B cell (primary cell): Measurements from ENCODE around the gene CENPVL2. TPM values are rescaled to one million over a fixed set of nuclear protein-coding genes. Genes with fewer than 3 reads are reported as not detected.
"Not testable (repeated sequence)": the region's sequence is repeated elsewhere in the genome, so short reads cannot be mapped to it uniquely, and the experiment has no call there.

Experiments used
- ATAC-seq: fragments of 200-7000 bp; cut with Tn5 transposase; one replicate; pipeline ENCODE4 v1.10.0; 2021; ENCODE audit warnings: low read depth, mild to moderate bottlenecking, moderate number of reproducible peaks, moderate library complexity
- CTCF ChIA-PET: fragments of 350-600 bp; sonication (Branson Sonifier 250); formaldehyde crosslinking; loops from one replicate; lab custom pipeline; 2021; ENCODE audit warnings: antibody characterized with exemption, inconsistent platforms; lab: Charles Lee
- POLR2A ChIA-PET: fragments of 350-600 bp; sonication (Branson Sonifier 250); formaldehyde crosslinking; loops from one replicate; lab custom pipeline; 2021; ENCODE audit warnings: antibody characterized with exemption; lab: Charles Lee
- DNase-seq: peaks from one replicate; pipeline ENCODE4 v3.0.0; 2013
- H2AFZ ChIP-seq: 2 replicates; pipeline ENCODE4 v1.6.1; 2012; ENCODE audit warnings: mild to moderate bottlenecking, low read depth, low read length; ENCODE audit not compliant: insufficient read depth, poor library complexity, severe bottlenecking
- H3K27ac ChIP-seq, 2 donors: 1 replicate in 1 of 2; 2 replicates in 1 of 2; pipeline ENCODE4 v1.5.1; 2012 to 2013; ENCODE audit warnings: low read length in 2 of 2, mild to moderate bottlenecking in 2 of 2, moderate library complexity in 1 of 2
- H3K27me3 ChIP-seq, 4 experiments: fragments of 200-600 bp in 1 of 4; sonication (generic) in 1 of 4; replicated peaks in 1 of 4; 1 replicate in 2 of 4; 2 replicates in 2 of 4; pipeline versions ENCODE4 v1.6.1 to v1.7.0; 2013 to 2016; ENCODE audit warnings: low read length in 3 of 4, mild to moderate bottlenecking in 2 of 4, mixed read lengths in 1 of 4, moderate library complexity in 1 of 4; ENCODE audit not compliant: insufficient read depth in 4 of 4, control insufficient read depth in 3 of 4; ENCODE audit errors: control extremely low read depth in 1 of 4
- H3K36me3 ChIP-seq, 2 experiments: replicated peaks in 1 of 2; 1 replicate in 1 of 2; 2 replicates in 1 of 2; pipeline versions ENCODE4 v1.6.1 to v1.7.1; 2013; ENCODE audit warnings: low read length in 1 of 2; ENCODE audit not compliant: insufficient read depth in 2 of 2, control insufficient read depth in 1 of 2; ENCODE audit errors: control extremely low read depth in 1 of 2, extremely low read depth in 1 of 2
- H3K4me1 ChIP-seq, 2 donors: fragments of 200-600 bp in 1 of 2; sonication (generic) in 1 of 2; 1 replicate in 1 of 2; 2 replicates in 1 of 2; pipeline versions ENCODE4 v1.5.1 to v1.6.1; 2013 to 2017; ENCODE audit warnings: low read length in 2 of 2; ENCODE audit not compliant: control insufficient read depth in 2 of 2, insufficient read depth in 2 of 2
- H3K4me2 ChIP-seq: replicated peaks from 2 replicates; pipeline ENCODE3; 2012; ENCODE audit warnings: mild to moderate bottlenecking, low read depth, low read length; ENCODE audit not compliant: poor library complexity, severe bottlenecking
- H3K4me3 ChIP-seq, 5 experiments: fragments of 200-600 bp in 1 of 5; sonication (generic) in 1 of 5; 1 replicate in 3 of 5; 2 replicates in 2 of 5; pipeline versions ENCODE4 v1.5.1 to v1.7.0; 2011 to 2016; ENCODE audit warnings: low read length in 4 of 5, mild to moderate bottlenecking in 4 of 5, low read depth in 2 of 5, control low read depth in 1 of 5, moderate library complexity in 1 of 5; ENCODE audit not compliant: insufficient read depth in 1 of 5; ENCODE audit errors: control extremely low read depth in 1 of 5, extremely low read depth in 1 of 5
- H3K79me2 ChIP-seq: fragments of 200-600 bp; sonication (generic); one replicate; pipeline ENCODE4 v1.6.0; 2016; ENCODE audit warnings: low read length; ENCODE audit not compliant: control insufficient read depth, insufficient read depth
- H3K9ac ChIP-seq: fragments of 200-600 bp; sonication (generic); 2 replicates; pipeline ENCODE4 v1.6.1; 2017; ENCODE audit warnings: mild to moderate bottlenecking, low read length, moderate library complexity
- H3K9me3 ChIP-seq, 3 donors: one replicate each; pipeline versions ENCODE4 v1.6.1 to v1.7.1; 2013; ENCODE audit warnings: low read length in 2 of 3; ENCODE audit not compliant: control insufficient read depth in 2 of 3, insufficient read depth in 1 of 3; ENCODE audit errors: control extremely low read depth in 1 of 3
- H4K20me1 ChIP-seq: 2 replicates; pipeline ENCODE4 v1.6.0; 2012; ENCODE audit warnings: mild to moderate bottlenecking, low read length; ENCODE audit not compliant: insufficient read depth, control insufficient read depth, poor library complexity, severe bottlenecking
- H3K27ac Mint-ChIP-seq: one replicate; pipeline ENCODE4 v1.8.0; 2021; ENCODE audit warnings: mixed read lengths
- H3K27me3 Mint-ChIP-seq: one replicate; pipeline ENCODE4 v1.8.0; 2021; ENCODE audit warnings: mixed read lengths
- H3K4me1 Mint-ChIP-seq: one replicate; pipeline ENCODE4 v1.8.0; 2021; ENCODE audit warnings: mixed read lengths
- H3K4me3 Mint-ChIP-seq: one replicate; pipeline ENCODE4 v1.8.0; 2021; ENCODE audit warnings: mixed read lengths
- H3K9me3 Mint-ChIP-seq: one replicate; pipeline ENCODE4 v1.8.0; 2022; ENCODE audit warnings: mixed read lengths; ENCODE audit not compliant: insufficient read depth
- EZH2 ChIP-seq: IDR thresholded peaks from 2 replicates; pipeline ENCODE4 v1.6.1; 2012; ENCODE audit warnings: borderline replicate concordance, low read depth, mild to moderate bottlenecking, moderate library complexity, low read length; ENCODE audit not compliant: insufficient read depth, poor library complexity, severe bottlenecking
- WGBS: methylation state at CpG from one replicate; pipeline ENCODE4 v1.1.5; 2013; ENCODE audit warnings: missing lambda C conversion rate; ENCODE audit not compliant: insufficient coverage; 5-methylcytosine and 5-hydroxymethylcytosine counted together
- intact Hi-C: fragments of 100-400 bp; cut with micrococcal nuclease; formaldehyde crosslinking; loops from one replicate; pipeline ENCODE4 v1.10.0; 2022
- polyA plus RNA-seq: library from polyadenylated mRNA; depleted of rRNA; stranded (reverse); fragments of >200 nt; gene quantifications from 2 replicates; pipeline ENCODE4 v1.2.3, GENCODE V29; 2012
- total RNA-seq, 2 donors: library from RNA; stranded (reverse); fragments of 120-200 nt in 1 of 2; gene quantifications; 1 replicate in 1 of 2; 2 replicates in 1 of 2; pipeline versions ENCODE4 v1.2.3 to v1.2.4, GENCODE V29; 2013 to 2022
- TF ChIP-seq, protein P1 (sequence below): fragments of 200-600 bp; IDR thresholded peaks from one replicate; pipeline ENCODE4 v1.8.0; 2022; ENCODE audit warnings: antibody characterized with exemption, mild to moderate bottlenecking

Gene CENPVL2
- total and polyA plus RNA-seq, 2 donors (not counting 1 experiment from before 2014, with no cell fraction given): not detected

DNA sequence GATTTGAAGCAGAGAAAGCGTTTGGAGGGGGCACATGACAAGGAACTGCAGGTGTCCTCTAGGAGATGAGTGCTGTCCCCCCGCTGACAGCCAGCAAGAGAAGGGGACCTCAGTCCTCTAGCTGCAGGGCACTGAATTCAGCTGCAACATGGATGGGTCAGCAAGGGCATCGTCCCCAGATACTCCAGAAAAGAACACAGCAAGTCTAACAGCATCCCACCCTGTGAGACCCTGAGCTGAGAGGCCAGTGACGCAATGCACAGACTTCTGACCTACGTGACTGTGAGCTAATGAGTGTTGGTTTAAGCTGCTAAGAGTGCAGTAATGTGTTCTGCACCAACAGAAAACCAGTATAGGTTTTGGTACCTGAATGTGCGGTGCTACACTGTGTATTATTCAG is 11.6 kb upstream of the CENPVL2 start:
- Mint-ChIP-seq H3K4me3 (no peak overlapping the region), H3K4me1 (no peaks in the 10 kb centered on the region), H3K9me3 (no peaks in the 10 kb centered on the region), H3K27me3 (peaks cover 15% of the 10 kb centered on the region), H3K27ac (no peak overlapping the region)
- no peaks in the 10 kb centered on the region for H3K36me3 ChIP-seq
- H3K79me2 ChIP-seq: no peaks in the 10 kb centered on the region
- no peak overlapping the region for H3K27ac ChIP-seq
- no peak overlapping the region for H2AFZ ChIP-seq
- WGBS: no CpG with 5 or more reads among the region's 6 CpGs
- POLR2A ChIA-PET: no interaction called here
- H3K4me1 ChIP-seq: no peaks in the 10 kb centered on the region
- no peak overlapping the region for H3K4me2 ChIP-seq
- no peaks in the 10 kb centered on the region for H3K27me3 ChIP-seq
- CTCF ChIA-PET: no interaction called here
- H4K20me1 ChIP-seq: no peaks in the 10 kb centered on the region
- ATAC-seq: no peak
- DNase-seq: no peak
- no peak for TF ChIP-seq EZH2
- TF ChIP-seq, protein P1, sequence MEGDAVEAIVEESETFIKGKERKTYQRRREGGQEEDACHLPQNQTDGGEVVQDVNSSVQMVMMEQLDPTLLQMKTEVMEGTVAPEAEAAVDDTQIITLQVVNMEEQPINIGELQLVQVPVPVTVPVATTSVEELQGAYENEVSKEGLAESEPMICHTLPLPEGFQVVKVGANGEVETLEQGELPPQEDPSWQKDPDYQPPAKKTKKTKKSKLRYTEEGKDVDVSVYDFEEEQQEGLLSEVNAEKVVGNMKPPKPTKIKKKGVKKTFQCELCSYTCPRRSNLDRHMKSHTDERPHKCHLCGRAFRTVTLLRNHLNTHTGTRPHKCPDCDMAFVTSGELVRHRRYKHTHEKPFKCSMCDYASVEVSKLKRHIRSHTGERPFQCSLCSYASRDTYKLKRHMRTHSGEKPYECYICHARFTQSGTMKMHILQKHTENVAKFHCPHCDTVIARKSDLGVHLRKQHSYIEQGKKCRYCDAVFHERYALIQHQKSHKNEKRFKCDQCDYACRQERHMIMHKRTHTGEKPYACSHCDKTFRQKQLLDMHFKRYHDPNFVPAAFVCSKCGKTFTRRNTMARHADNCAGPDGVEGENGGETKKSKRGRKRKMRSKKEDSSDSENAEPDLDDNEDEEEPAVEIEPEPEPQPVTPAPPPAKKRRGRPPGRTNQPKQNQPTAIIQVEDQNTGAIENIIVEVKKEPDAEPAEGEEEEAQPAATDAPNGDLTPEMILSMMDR: no peak
- H3K9me3 ChIP-seq: no peaks in the 10 kb centered on the region
- intact Hi-C loops: no loop called here
- H3K9ac ChIP-seq: no peak overlapping the region
- no peak overlapping the region for H3K4me3 ChIP-seq

DNA sequence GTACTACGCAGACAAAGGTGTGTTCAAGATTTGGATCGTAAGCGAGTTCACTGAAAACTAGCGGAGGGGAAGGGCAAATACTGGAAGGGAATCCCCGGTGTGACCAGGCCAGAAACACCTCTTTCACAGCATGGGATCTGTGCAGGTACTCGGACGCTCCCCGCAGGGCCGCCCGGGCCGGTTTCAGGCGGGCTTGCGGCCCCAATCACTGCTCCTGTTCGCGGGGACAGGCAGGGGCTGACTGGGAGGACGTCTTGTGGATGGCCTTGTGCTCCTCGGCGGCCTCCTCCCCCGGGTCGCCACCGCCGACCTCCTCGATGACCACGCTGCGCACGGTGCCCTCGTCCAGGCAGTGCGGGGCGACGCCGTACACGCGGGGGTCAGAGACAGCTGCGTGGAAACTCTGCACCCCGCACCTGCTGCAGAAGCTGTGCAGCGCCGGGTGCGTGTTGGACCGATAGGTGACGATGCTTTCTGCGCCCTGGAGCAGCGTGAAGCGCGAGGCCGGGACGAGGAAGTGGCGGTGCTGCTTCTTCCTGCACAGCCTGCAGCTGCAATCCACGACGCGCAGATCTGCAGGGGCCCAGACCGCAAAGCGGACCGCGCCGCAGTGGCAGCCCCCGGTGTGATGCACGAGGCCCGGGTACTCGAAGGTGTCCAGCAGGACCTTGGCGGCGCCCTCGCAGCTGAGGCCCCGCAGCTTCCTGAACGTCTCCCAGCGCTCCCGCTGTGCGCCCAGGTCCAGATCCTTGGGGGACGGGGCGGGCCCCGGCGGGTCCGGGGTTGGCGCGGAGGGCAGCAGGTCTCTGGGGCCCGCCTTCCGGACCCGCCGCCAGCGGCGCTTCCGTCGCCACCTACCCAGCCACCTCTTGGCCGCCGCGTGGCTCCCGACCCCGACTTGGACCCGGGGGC is 567 bp downstream of the CENPVL2 start:
- H3K27me3 ChIP-seq, H3K27ac ChIP-seq, H3K36me3 ChIP-seq, H3K4me1 ChIP-seq, H3K9me3 ChIP-seq, H3K79me2 ChIP-seq, DNase-seq, H3K4me1 Mint-ChIP-seq, ATAC-seq, H3K27ac Mint-ChIP-seq, POLR2A ChIA-PET, H2AFZ ChIP-seq, H3K9ac ChIP-seq, H3K27me3 Mint-ChIP-seq, H3K4me3 Mint-ChIP-seq, CTCF ChIA-PET, H3K4me3 ChIP-seq, H4K20me1 ChIP-seq, H3K4me2 ChIP-seq, H3K9me3 Mint-ChIP-seq, intact Hi-C loops: not testable (repeated sequence)
- WGBS: no CpG with 5 or more reads among the region's 88 CpGs

DNA sequence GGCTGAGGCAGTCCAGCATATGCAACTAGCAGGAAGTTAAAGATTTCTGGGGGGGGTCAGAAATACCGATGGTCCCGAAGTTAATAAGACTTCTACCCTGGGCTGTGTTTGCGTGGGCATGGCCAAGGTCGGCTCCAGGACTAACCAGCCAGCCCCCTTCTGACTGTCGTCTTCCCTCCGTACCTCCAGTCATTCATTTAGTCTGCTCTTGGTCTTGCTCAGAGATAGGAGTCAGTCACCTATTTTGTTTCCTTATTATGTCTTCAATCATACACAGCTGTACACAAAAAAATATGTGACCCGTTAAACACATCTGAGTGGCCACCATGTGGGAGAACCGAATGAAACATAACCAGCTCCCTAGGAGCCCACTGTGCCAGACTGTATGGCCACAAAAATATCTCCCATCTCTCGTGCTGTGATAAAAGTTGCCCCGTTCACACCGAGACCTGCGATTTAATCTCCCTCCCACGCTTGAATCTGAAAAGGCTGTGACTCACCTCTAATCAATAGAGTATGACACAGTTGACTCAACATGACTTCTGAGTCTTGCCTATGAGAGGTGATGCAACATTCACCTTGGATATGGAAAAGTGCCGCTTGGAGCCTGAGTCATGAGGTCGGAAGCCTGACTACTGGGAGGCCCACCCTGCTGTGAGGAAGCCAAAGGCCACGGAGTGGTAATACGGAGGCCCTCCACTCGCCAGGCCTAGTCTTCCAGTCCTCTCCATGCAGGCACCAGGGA is 2.8 kb downstream of the CENPVL2 start:
- H3K9me3 ChIP-seq, CTCF ChIA-PET, H3K4me3 ChIP-seq, H3K4me1 ChIP-seq, H3K27ac ChIP-seq, H3K4me2 ChIP-seq, H3K9ac ChIP-seq, H3K36me3 ChIP-seq, H3K4me3 Mint-ChIP-seq, H3K9me3 Mint-ChIP-seq, H3K79me2 ChIP-seq, intact Hi-C loops, H3K27ac Mint-ChIP-seq, DNase-seq, H4K20me1 ChIP-seq, H3K4me1 Mint-ChIP-seq, ATAC-seq, H3K27me3 Mint-ChIP-seq, H3K27me3 ChIP-seq, POLR2A ChIA-PET, H2AFZ ChIP-seq: not testable (repeated sequence)
- WGBS: no CpG with 5 or more reads among the region's 18 CpGs
